ENCODE results near the gene LIMS1. TPM values are rescaled to one million over a fixed set of nuclear protein-coding genes. Genes with fewer than 3 reads are reported as not detected.

The LIMS1 gene
- total and polyA plus RNA-seq, 4 experiments from 2014 or later = 126 to 286 (median 186) TPM

DNA sequence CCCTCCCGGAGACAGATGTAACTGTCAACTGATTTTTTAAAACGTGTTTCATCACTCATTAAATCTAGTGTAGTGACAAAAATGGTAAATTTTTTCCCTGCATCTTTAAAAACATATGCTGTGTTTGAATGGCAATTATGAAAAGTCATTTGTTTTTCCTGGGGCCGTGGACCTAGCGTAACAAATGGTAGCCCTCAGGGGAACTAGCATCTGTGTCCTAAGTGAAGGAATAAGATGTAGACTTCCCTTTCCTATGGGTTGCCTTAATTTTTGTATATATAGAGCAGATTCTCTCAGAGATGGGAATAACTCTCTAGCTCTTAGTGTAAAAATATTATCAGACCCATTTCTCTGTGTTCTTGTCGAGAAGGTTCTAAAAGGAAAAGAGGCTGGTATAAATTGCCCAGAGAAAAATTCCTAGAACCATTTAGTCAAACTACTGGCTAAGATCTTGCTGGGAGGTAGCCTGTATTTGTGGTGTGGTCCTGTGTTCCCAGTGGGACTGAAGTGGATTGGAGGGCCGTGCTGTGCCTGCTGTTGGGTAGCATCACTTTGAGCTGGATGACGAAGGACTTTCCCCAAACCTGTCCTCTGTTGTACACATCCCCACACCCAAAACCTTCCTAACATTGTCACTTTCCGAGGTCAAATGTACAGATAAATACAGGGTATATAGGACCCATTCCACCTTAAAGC is 85.8 kb downstream of the LIMS1 start:
- H3K27me3 Mint-ChIP-seq = no peaks in the 10 kb centered on the region
- DNase-seq = no peak

DNA sequence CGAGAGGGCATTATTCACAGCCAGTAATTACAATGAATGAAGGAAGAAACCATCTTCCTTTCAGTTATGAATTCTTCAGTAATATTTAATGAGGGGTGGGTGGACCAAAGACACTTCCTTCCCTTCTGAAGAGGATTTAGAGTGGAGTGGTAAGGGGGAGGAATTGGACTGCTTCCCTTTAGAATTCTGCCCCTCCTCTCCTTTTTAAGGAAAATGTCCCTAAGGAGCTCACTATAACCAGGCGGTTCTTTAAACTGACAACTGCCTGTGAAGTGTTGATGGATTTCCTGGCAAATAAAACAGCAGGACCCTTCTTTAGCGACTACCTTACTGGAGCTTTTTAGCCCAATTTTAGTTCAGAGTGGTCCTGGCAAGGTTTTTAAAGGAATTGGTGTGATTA is 86.4 kb downstream of the LIMS1 start:
- no peak for DNase-seq
- H3K36me3 ChIP-seq (ENCODE audit: insufficient read depth, low read length) = no peaks in the 10 kb centered on the region
- peaks cover 0 to 8% of the 10 kb centered on the region in 2 donors for H3K36me3 Mint-ChIP-seq
- H3K9me3 ChIP-seq (ENCODE audit: control insufficient read depth in 1 of 2, low read length in 2 of 2) = no peaks in the 10 kb centered on the region
- ChIA-PET CTCF (ENCODE audit: partially characterized antibody) (interaction anchor here (1.2 to 24.8 kb wide), 5 partner anchors 7 to 22 kb away, joined by 3 to 545 read pairs (median 11); no protein-coding TSS in a partner anchor), POLR2A (ENCODE audit: partially characterized antibody) (interaction anchor here (1.2 to 25.2 kb wide), 7 partner anchors 4 to 411 kb away, joined by 3 to 704 read pairs (median 8); partner anchors contain the start of genes LIMS1 and RANBP2)
- peak overlapping the region; percentile 69 for H3K27ac ChIP-seq (ENCODE audit: low read depth, low read length)
- intact Hi-C loops (cut with micrococcal nuclease) = loop anchor here (1.0 to 10.0 kb wide), 8 partner anchors 7 to 412 kb away; partner anchors contain the start of genes GCC2 and LIMS1
- no peaks in the 10 kb centered on the region for H3K27me3 Mint-ChIP-seq
- no peaks in the 10 kb centered on the region for H3K9me3 Mint-ChIP-seq
- no peaks in the 10 kb centered on the region for H3K27me3 ChIP-seq (ENCODE audit: insufficient read depth, low read length)
- peak overlapping the region; percentile 91 to 98 (median 96) for H3K27ac Mint-ChIP-seq
- H3K4me1 ChIP-seq (ENCODE audit: insufficient read depth, low read length) = peaks cover 88% of the 10 kb centered on the region
- peak overlapping the region; percentile 65 to 86 for H3K4me3 ChIP-seq (ENCODE audit: low read length in 2 of 2)
- peak overlapping the region; percentile 91 to 97 (median 92) for H3K4me3 Mint-ChIP-seq
- H3K4me1 Mint-ChIP-seq = peaks cover 51 to 86% (median 67%) of the 10 kb centered on the region in 4 donors

More for the DNA sequence above, 85.8 kb downstream of the LIMS1 start:
- H3K4me3 ChIP-seq (ENCODE audit: low read length in 2 of 2) = peak overlapping the region; percentile 65 to 86
- H3K27ac Mint-ChIP-seq = peak overlapping the region; percentile 91 to 98 (median 96)
- no peaks in the 10 kb centered on the region for H3K9me3 Mint-ChIP-seq
- peaks cover 52 to 86% (median 68%) of the 10 kb centered on the region in 4 donors for H3K4me1 Mint-ChIP-seq
- intact Hi-C loops (cut with micrococcal nuclease) = loop anchor here (2.0 to 10.0 kb wide), 4 partner anchors 33 to 412 kb away; partner anchors contain the start of genes GCC2 and LIMS1
- peak overlapping the region; percentile 71 to 97 (median 92) for H3K4me3 Mint-ChIP-seq
- H3K36me3 ChIP-seq (ENCODE audit: insufficient read depth, low read length) = no peaks in the 10 kb centered on the region
- peak overlapping the region; percentile 69 for H3K27ac ChIP-seq (ENCODE audit: low read depth, low read length)
- H3K36me3 Mint-ChIP-seq = peaks cover 0 to 8% of the 10 kb centered on the region in 2 donors
- ChIA-PET CTCF (ENCODE audit: partially characterized antibody) (interaction anchor here (1.3 to 24.8 kb wide), 4 partner anchors 6 to 23 kb away, joined by 3 to 545 read pairs (median 106); no protein-coding TSS in a partner anchor), POLR2A (ENCODE audit: partially characterized antibody) (interaction anchor here (1.2 to 25.2 kb wide), 8 partner anchors 3 to 412 kb away, joined by 3 to 704 read pairs (median 8); partner anchors contain the start of genes LIMS1 and RANBP2)
- H3K4me1 ChIP-seq (ENCODE audit: insufficient read depth, low read length) = peaks cover 88% of the 10 kb centered on the region
- H3K9me3 ChIP-seq (ENCODE audit: control insufficient read depth in 1 of 2, low read length in 2 of 2) = no peaks in the 10 kb centered on the region
- H3K27me3 ChIP-seq (ENCODE audit: insufficient read depth, low read length) = no peaks in the 10 kb centered on the region

DNA sequence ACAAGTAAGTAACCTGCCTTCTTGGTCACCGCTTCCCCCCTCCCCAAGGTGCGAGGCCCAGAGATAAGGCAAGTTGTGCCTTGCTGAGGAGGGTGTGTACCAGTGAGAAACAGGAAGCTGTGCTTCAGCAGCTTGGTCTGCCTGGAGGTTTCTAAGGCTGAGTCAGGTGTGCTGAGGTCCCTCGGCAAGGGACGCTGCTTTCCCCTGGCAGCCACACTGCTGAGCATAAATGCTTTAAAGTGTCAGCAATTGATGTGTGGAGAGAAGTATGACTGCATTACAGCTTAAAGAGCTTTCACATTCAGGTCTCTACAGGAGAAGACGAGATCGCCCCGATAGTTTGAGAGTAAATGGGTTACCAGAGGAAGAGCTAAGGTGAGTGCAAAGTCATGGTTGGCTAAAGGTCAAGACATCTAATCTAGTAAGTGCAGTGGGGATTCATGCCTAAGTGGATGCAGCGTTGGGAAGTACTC is 86.9 kb downstream of the LIMS1 start:
- intact Hi-C loops (cut with micrococcal nuclease) = loop anchor here (1.0 to 10.0 kb wide), 8 partner anchors 8 to 411 kb away; partner anchors contain the start of genes GCC2 and LIMS1
- ChIA-PET POLR2A (ENCODE audit: partially characterized antibody) (interaction anchor here (1.2 to 25.2 kb wide), 7 partner anchors 4 to 411 kb away, joined by 3 to 704 read pairs (median 8); partner anchors contain the start of genes LIMS1 and RANBP2), CTCF (ENCODE audit: partially characterized antibody) (interaction anchor here (1.2 to 24.8 kb wide), 5 partner anchors 8 to 21 kb away, joined by 3 to 545 read pairs (median 11); no protein-coding TSS in a partner anchor)
- DNase-seq = peak; percentile 79 to 92 (median 84)
- Mint-ChIP-seq H3K27ac (peak overlapping the region; percentile 91 to 98 (median 96)), H3K4me3 (peak overlapping the region; percentile 91 to 97 (median 92)), H3K36me3 (peaks cover 0 to 8% of the 10 kb centered on the region in 2 donors), H3K27me3 (no peaks in the 10 kb centered on the region), H3K4me1 (peaks cover 52 to 86% (median 66%) of the 10 kb centered on the region in 4 donors), H3K9me3 (no peaks in the 10 kb centered on the region)
- Histone ChIP-seq H3K9me3 (ENCODE audit: control insufficient read depth in 1 of 2, low read length in 2 of 2) (no peaks in the 10 kb centered on the region), H3K4me1 (ENCODE audit: insufficient read depth, low read length) (peaks cover 88% of the 10 kb centered on the region), H3K36me3 (ENCODE audit: insufficient read depth, low read length) (no peaks in the 10 kb centered on the region), H3K27ac (ENCODE audit: low read depth, low read length) (peak overlapping the region; percentile 69), H3K27me3 (ENCODE audit: insufficient read depth, low read length) (no peaks in the 10 kb centered on the region), H3K4me3 (ENCODE audit: low read length in 2 of 2) (peak overlapping the region; percentile 65 to 86)

DNA sequence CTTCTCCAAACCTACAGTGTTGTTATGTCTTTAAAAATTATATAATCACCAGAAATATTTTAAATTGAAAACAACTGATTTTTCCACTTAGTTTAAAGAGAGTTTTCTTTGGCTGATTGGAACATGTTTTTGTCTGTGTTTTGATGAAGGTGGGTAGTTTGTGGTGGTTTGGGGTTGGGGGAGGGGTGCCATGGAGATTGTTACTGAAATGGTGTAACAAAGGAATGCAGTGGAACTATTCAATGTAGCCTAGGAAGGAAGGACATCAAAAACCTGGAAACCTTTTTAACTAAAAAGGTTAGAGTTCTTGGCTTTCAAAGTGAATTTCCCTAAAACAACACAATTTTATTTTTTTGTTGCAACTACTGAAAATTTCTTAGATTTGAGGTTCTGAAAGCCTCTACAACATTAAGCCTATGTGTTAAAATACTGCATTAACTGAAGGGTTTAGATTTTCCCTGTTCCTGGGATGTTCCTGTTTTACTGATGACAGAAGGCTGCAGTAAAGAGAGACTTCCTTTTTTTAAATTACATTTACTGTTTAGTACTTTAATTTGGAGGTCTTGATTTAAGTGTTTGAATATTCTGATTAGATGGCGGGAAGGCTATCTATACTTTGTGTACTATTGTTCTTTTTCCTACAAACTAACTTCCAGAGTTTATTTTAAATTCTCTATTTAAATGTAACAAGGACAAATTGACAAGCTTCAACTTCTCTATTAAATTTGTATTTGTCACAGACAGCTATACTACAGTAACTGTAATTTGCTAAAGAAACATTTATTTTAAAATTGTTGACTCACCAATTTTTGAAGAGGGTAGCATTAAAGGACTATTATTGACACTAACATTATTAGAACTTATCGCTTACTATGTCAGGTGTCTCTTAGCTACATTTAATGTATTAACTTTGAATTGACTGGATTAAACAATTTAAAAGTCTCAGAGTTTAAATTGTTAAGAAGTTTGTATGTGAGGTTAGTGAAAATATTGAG is 87.7 kb downstream of the LIMS1 start:
- intact Hi-C loops (cut with micrococcal nuclease) = loop anchor here (1.0 to 10.0 kb wide), 8 partner anchors 9 to 410 kb away; partner anchors contain the start of genes GCC2 and LIMS1
- peak overlapping the region; percentile 91 to 97 (median 92) for H3K4me3 Mint-ChIP-seq

DNA sequence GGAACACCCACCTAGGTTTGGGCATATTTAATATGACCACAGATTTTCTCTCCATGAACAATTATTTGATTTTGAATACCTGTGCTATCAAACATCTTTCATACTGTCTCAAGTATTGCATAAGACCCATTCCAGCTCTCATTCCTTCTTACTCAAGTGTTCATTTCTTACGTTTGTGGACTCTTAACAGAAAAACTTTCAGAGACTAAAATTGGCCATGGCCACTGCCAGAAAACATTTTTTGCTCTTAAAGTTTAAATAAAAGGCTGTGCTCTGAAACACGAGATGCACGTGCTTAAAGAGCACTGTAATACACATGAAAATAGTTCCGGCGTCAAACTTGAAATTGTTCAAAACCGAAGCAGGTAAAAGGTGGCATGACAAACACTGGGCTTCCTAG is 89.3 kb downstream of the LIMS1 start:
- no peaks in the 10 kb centered on the region for H3K27me3 ChIP-seq (ENCODE audit: insufficient read depth, low read length)
- H3K36me3 Mint-ChIP-seq = peaks cover 6 to 11% of the 10 kb centered on the region in 2 donors
- H3K4me1 Mint-ChIP-seq = peaks cover 49 to 87% (median 62%) of the 10 kb centered on the region in 4 donors
- H3K9me3 Mint-ChIP-seq = no peaks in the 10 kb centered on the region
- H3K27ac ChIP-seq (ENCODE audit: low read depth, low read length) = peak overlapping the region; percentile 69
- H3K36me3 ChIP-seq (ENCODE audit: insufficient read depth, low read length) = no peaks in the 10 kb centered on the region
- H3K9me3 ChIP-seq (ENCODE audit: control insufficient read depth in 1 of 2, low read length in 2 of 2) = no peaks in the 10 kb centered on the region
- peak overlapping the region; percentile 88 to 97 (median 92) for H3K4me3 Mint-ChIP-seq
- intact Hi-C loops (cut with micrococcal nuclease) = loop anchor here (5.0 to 10.0 kb wide), 3 partner anchors 89 to 409 kb away; partner anchors contain the start of genes GCC2 and LIMS1
- peak overlapping the region; percentile 44 to 45 for H3K4me3 ChIP-seq (ENCODE audit: low read length in 2 of 2)
- H3K27me3 Mint-ChIP-seq = no peaks in the 10 kb centered on the region
- H3K4me1 ChIP-seq (ENCODE audit: insufficient read depth, low read length) = peaks cover 87% of the 10 kb centered on the region
- peak overlapping the region; percentile 81 to 93 (median 92) for H3K27ac Mint-ChIP-seq
- no peak for DNase-seq
- CTCF ChIA-PET (ENCODE audit: partially characterized antibody) = interaction anchor here (4.0 to 24.8 kb wide), 3 partner anchors 10 to 18 kb away, joined by 15 to 545 read pairs (median 200); no protein-coding TSS in a partner anchor
- POLR2A ChIA-PET (ENCODE audit: partially characterized antibody) = interaction anchor here (18.0 to 25.2 kb wide), 2 partner anchors 7 to 9 kb away, joined by 704 read pairs; no protein-coding TSS in a partner anchor

More for the DNA sequence above, 87.7 kb downstream of the LIMS1 start:
- Histone ChIP-seq H3K36me3 (ENCODE audit: insufficient read depth, low read length) (no peaks in the 10 kb centered on the region), H3K27me3 (ENCODE audit: insufficient read depth, low read length) (no peaks in the 10 kb centered on the region), H3K9me3 (ENCODE audit: control insufficient read depth in 1 of 2, low read length in 2 of 2) (no peaks in the 10 kb centered on the region), H3K27ac (ENCODE audit: low read depth, low read length) (peak overlapping the region; percentile 69), H3K4me1 (ENCODE audit: insufficient read depth, low read length) (peaks cover 88% of the 10 kb centered on the region), H3K4me3 (ENCODE audit: low read length in 2 of 2) (peak overlapping the region; percentile 65 to 86)
- H3K9me3 Mint-ChIP-seq = no peaks in the 10 kb centered on the region
- H3K4me1 Mint-ChIP-seq = peaks cover 49 to 88% (median 65%) of the 10 kb centered on the region in 4 donors
- ChIA-PET POLR2A (ENCODE audit: partially characterized antibody) (interaction anchor here (1.0 to 25.2 kb wide), 7 partner anchors 5 to 410 kb away, joined by 3 to 704 read pairs (median 8); partner anchors contain the start of genes LIMS1 and RANBP2), CTCF (ENCODE audit: partially characterized antibody) (interaction anchor here (0.7 to 24.8 kb wide), 7 partner anchors 7 to 140 kb away, joined by 3 to 545 read pairs (median 11); no protein-coding TSS in a partner anchor)
- peaks cover 0 to 8% of the 10 kb centered on the region in 2 donors for H3K36me3 Mint-ChIP-seq
- peak overlapping the region; percentile 91 to 98 (median 96) for H3K27ac Mint-ChIP-seq
- no peaks in the 10 kb centered on the region for H3K27me3 Mint-ChIP-seq
- DNase-seq = peak in 1 of 5 donors; percentile 63

Data from CD4-positive, alpha-beta memory T cell (primary cell).